Measurements from ENCODE around the gene RNF227.
A peak's percentile ranks its signal among the peaks of the same experiment; 100 is the strongest.

RNF227 gene

GRCh38 chr17:7922269-7922844 is 6.3 kb upstream of the RNF227 start:
- peak overlapping the region; percentile 37 for H3K4me3 ChIP-seq (ENCODE audit: low read depth, low read length)
- DNase-seq (ENCODE audit: low read depth, low spot score) = no peak
- in situ Hi-C loops (cut with HindIII; ENCODE audit: low sequenced_read_pairs) = no loop called here
- no peak for TF ChIP-seq CTCF (IDR thresholded peaks at IDR 0.05; ENCODE audit: low read depth, low read length)

DNA sequence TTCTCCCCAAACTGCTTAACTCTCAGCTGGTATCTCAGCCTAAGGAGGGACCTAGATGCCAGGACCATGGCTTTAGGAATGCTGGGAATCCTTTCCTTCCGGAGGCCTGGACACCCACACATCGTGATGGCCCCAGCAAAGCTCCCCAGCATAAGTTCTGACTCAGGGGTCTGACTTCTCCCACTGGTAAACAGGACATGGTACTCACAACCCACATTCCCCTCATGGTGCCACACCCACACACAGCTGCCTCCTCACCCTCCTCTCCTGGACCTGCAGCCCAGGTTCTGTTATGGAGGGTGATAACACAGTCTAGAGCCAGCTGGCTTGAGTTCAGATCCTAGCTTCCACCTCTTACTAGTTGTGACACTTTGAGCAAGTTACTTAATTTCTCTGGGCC is 719 bp upstream of the RNF227 start:
- no peak for DNase-seq (ENCODE audit: low read depth, low spot score)
- no peak for TF ChIP-seq CTCF (IDR thresholded peaks at IDR 0.05; ENCODE audit: low read depth, low read length)
- H3K4me3 ChIP-seq (ENCODE audit: low read depth, low read length) = no peak overlapping the region
- in situ Hi-C loops (cut with HindIII; ENCODE audit: low sequenced_read_pairs) = no loop called here

GRCh38 chr17:7916385-7916682 is 245 bp upstream of the RNF227 start:
- H3K4me3 ChIP-seq (ENCODE audit: low read depth, low read length) = peak overlapping the region; percentile 46
- DNase-seq (ENCODE audit: low read depth, low spot score) = no peak
- no peak for TF ChIP-seq CTCF (IDR thresholded peaks at IDR 0.05; ENCODE audit: low read depth, low read length)
- in situ Hi-C loops (cut with HindIII; ENCODE audit: low sequenced_read_pairs) = no loop called here

- in situ Hi-C loops (cut with HindIII; ENCODE audit: low sequenced_read_pairs) = no loop called here
- TF ChIP-seq CTCF (IDR thresholded peaks at IDR 0.05; ENCODE audit: low read depth, low read length) = no peak
- DNase-seq (ENCODE audit: low read depth, low spot score) = no peak
- H3K4me3 ChIP-seq (ENCODE audit: low read depth, low read length) = peak overlapping the region; percentile 48
These were observed 894 bp downstream of the RNF227 start for GRCh38 chr17:7915179-7915610.

DNA sequence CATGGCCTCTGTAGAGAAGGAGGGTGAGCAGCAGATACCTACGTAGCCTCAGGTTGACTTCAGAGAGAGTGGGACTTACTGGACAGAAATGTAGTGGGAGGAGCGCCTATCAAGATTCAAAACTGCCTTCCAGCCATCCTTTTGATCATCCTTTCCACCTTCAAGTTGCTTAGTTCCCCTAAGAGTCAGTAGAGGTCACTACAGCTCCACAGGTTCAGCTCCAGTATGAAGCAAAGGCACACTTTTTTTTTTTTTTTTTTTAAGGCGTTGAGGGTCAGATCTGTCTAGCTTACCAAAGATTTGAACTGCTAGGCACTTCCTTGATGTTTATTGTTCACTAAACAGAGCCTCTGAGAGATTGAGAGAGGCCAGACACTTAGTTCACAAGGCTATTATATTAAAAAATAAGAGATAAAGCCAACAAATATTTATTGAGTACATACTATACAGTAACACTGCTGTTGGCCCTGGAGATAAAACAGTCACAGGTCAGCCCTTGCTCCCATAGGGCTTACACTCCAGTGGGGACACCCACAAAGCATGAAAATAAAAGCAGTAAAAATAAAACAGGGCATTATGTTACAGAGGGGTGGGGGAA is 3.1 kb downstream of the RNF227 start:
- in situ Hi-C loops (cut with HindIII; ENCODE audit: low sequenced_read_pairs) = no loop called here
- no peak overlapping the region for H3K4me3 ChIP-seq (ENCODE audit: low read depth, low read length)
- peak; percentile 75 for TF ChIP-seq CTCF (IDR thresholded peaks at IDR 0.05; ENCODE audit: low read depth, low read length)
- peak; percentile 73 for DNase-seq (ENCODE audit: low read depth, low spot score)

DNA sequence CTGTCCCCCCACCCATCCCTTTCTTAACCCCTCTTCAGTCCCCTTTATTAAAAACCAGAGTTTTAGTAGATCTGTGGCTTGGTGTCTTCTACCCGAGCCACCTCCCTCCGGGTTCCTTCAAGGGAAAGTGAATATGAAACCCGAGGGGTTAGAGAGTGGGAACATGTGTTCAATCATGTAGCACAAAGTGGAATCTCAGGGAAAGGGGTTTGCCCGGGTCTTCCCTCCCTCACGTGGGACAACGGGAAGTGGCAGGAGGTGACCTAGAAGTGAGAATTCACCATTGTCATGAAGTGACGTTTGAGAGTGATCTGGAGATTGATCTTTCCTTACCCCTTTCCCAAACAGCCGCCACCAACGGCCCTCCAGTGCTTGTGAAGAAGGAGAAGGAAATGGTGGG is 5.0 kb downstream of the RNF227 start:
- DNase-seq (ENCODE audit: low read depth, low spot score) = no peak
- no peak for TF ChIP-seq CTCF (IDR thresholded peaks at IDR 0.05; ENCODE audit: low read depth, low read length)
- in situ Hi-C loops (cut with HindIII; ENCODE audit: low sequenced_read_pairs) = no loop called here
- H3K4me3 ChIP-seq (ENCODE audit: low read depth, low read length) = no peak overlapping the region
